ENCODE measurements around the gene LPAR2.

Gene LPAR2

GRCh38 chr19:19637523-19638251 is 9.7 kb upstream of the LPAR2 start:
- no peak for TF ChIP-seq CTCF (IDR thresholded peaks at IDR 0.05)

- no peak for TF ChIP-seq CTCF (IDR thresholded peaks at IDR 0.05)
These were observed 9.1 kb upstream of the LPAR2 start for GRCh38 chr19:19637186-19637522.

GRCh38 chr19:19636573-19637185 is 8.7 kb upstream of the LPAR2 start:
- no peak for TF ChIP-seq CTCF (IDR thresholded peaks at IDR 0.05)

DNA sequence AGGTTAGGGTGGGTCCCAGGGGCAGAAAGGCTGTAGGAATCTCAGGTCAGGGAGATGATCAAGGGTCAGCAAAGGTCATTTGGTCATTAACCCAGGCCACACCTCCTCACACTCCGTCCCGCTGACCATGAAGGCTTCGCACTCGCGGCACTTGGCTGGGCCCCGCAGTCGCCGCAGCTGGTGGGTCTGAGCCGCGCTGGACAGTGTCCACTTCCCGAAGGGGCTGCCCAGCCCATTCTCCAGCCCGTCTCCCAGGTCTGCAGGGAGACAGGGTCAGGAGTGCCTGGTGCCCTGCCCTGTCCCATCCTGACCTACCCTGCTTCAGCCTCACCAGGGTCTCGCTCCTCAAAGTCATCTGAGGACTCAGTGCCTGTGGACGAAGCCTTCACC is 7.3 kb upstream of the LPAR2 start:
- TF ChIP-seq CTCF (IDR thresholded peaks at IDR 0.05) = no peak

DNA sequence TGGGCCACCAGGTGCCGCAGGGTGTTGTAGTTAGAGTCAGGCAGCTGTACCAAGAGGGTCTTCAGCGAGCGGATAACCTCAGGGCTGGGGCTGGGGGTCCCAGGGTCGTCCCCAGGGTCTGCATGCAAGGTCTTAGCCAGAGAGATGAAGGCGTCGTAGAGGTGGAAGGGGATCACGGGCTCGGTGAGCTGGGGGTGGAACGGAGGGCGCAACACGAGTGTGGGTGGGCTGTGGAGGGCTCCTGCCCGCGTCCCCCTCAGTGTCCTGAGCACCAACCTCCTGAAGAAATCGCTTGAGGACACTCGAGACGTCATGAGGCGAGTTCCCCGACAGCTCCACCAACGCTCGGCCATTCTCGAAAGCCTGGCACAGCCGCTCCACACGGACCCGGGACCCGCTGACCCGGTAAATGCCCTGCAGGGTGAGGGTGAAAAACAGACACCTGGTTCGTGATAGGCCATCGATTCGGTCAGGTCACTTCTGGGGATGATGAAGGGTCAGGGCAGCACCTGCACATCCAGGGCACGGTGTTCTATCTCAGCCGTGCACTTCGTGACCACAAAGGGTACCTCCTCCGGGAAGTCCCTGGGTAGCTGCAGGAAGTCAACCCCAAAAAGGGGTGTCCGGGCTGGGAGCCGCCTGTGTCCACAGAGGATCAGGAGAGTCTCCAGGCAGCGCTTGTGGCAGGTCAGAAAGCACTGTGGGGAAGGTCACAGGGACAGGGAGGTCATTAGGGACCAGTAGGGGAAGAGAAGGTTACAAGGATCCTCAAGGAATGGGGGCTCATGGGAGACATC is 6.7 kb upstream of the LPAR2 start:
- TF ChIP-seq CTCF (IDR thresholded peaks at IDR 0.05) = no peak

DNA sequence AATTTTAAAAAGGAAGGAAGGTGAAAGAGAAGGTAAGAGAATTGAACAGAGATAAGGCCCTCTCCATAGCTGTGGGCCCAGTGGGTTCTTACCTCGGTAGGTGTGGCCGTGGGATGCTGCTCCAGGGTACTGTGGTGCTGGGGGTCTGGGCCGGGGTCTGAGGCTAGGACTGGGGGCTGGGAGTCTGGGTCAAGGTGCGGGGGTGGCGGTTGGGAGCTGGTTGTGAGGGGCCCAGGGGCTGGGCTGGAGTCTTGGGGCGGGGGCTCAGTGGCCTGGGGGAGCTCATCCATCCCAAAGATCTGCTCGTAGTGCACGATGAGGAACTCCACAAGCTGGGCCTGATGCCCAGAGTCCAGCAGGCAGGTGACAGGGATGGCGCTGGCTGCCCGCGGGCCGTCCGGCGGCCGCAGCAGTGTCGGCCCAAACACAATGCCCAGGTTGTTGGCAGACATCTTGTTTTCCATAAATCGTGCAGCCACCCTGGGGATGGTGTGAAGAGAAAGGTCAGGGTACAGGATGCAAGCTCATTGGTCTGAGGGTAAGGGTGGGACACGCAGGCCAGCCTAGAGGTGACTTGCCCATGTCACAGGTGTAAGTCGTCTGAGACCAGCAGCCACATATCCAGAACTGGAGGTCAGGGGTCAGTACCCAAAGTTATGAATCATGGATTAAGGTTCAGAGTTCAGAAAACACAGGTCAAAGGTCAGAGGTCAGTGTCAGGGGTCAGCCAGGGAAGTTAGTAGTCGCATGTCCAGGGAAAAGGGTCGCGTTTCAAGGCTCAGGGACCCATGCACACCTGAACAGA is 5.9 kb upstream of the LPAR2 start:
- TF ChIP-seq CTCF (IDR thresholded peaks at IDR 0.05) = no peak

- no peak for TF ChIP-seq CTCF (IDR thresholded peaks at IDR 0.05)
These were observed 4.6 kb upstream of the LPAR2 start for GRCh38 chr19:19632661-19633060.
